H7 (cell line): ENCODE results near the gene UCHL3. TPM values are rescaled to one million over a fixed set of nuclear protein-coding genes. Genes with fewer than 3 reads are reported as not detected.
A peak's percentile ranks its signal among the peaks of the same experiment; 100 is the strongest.

Experiments
- DNase-seq: peaks from one replicate; pipeline ENCODE4 v3.0.0; 2012
- H3K27me3 ChIP-seq: 2 replicates; pipeline ENCODE4 v1.6.0; 2011; ENCODE audit warnings: mild to moderate bottlenecking, low read length; ENCODE audit not compliant: control insufficient read depth, insufficient read depth
- H3K36me3 ChIP-seq: replicated peaks from 2 replicates; pipeline ENCODE4 v1.5.1; 2011; ENCODE audit warnings: low read length; ENCODE audit not compliant: control insufficient read depth, insufficient read depth
- H3K4me3 ChIP-seq: 2 replicates; pipeline ENCODE4 v1.5.1; 2011; ENCODE audit warnings: low read depth, mild to moderate bottlenecking, control low read depth, low read length, moderate library complexity; ENCODE audit not compliant: insufficient read depth
- total RNA-seq: library from RNA; depleted of rRNA; stranded (reverse); fragments of >200 nt; shearing (Covaris generic); gene quantifications from 2 replicates; pipeline ENCODE4 v1.2.3, GENCODE V29; 2014

Gene UCHL3
- total RNA-seq, 1 experiment from 2014 or later: 49.2 TPM

- no peaks in the 10 kb centered on the region; the same call in 1 of the 2 replicates for H3K36me3 ChIP-seq
These were observed 29.9 kb downstream of the UCHL3 start for GRCh38 chr13:75579529-75579928.

GRCh38 chr13:75581874-75582640 is 32.5 kb downstream of the UCHL3 start:
- H3K4me3 ChIP-seq: no peak overlapping the region
- no peak for DNase-seq
- no peaks in the 10 kb centered on the region for H3K36me3 ChIP-seq
- H3K27me3 ChIP-seq: no peaks in the 10 kb centered on the region

More at GRCh38 chr13:75579529-75579928, 29.9 kb downstream of the UCHL3 start:
- H3K4me3 ChIP-seq: no peak overlapping the region
- DNase-seq: no peak
- H3K27me3 ChIP-seq: no peaks in the 10 kb centered on the region

GRCh38 chr13:75583091-75583490 is 33.5 kb downstream of the UCHL3 start:
- no peaks in the 10 kb centered on the region for H3K27me3 ChIP-seq
- H3K4me3 ChIP-seq: no peak overlapping the region
- DNase-seq: no peak
- no peaks in the 10 kb centered on the region for H3K36me3 ChIP-seq

- Histone ChIP-seq H3K27me3 (no peaks in the 10 kb centered on the region), H3K4me3 (no peak overlapping the region), H3K36me3 (no peaks in the 10 kb centered on the region)
- no peak for DNase-seq
These were observed 35.6 kb downstream of the UCHL3 start for GRCh38 chr13:75585153-75585552.

GRCh38 chr13:75587679-75588078 is 38.1 kb downstream of the UCHL3 start:
- no peaks in the 10 kb centered on the region for H3K36me3 ChIP-seq
- no peaks in the 10 kb centered on the region for H3K27me3 ChIP-seq
- no peak overlapping the region for H3K4me3 ChIP-seq
- DNase-seq: peak; percentile 20

GRCh38 chr13:75596657-75597182 is 47.1 kb downstream of the UCHL3 start:
- no peak for DNase-seq
- Histone ChIP-seq H3K27me3 (no peaks in the 10 kb centered on the region), H3K36me3 (no peaks in the 10 kb centered on the region), H3K4me3 (no peak overlapping the region)

- Histone ChIP-seq H3K36me3 (no peaks in the 10 kb centered on the region), H3K27me3 (no peaks in the 10 kb centered on the region), H3K4me3 (no peak overlapping the region)
- no peak for DNase-seq
These were observed 50.8 kb downstream of the UCHL3 start for GRCh38 chr13:75600371-75600770.

- H3K36me3 ChIP-seq: no peaks in the 10 kb centered on the region
- no peak for DNase-seq
- H3K27me3 ChIP-seq: no peaks in the 10 kb centered on the region
- no peak overlapping the region for H3K4me3 ChIP-seq
These were observed 53.4 kb downstream of the UCHL3 start for GRCh38 chr13:75603038-75603437.

- DNase-seq: no peak
- H3K36me3 ChIP-seq: no peaks in the 10 kb centered on the region
- H3K4me3 ChIP-seq: no peak overlapping the region
- no peaks in the 10 kb centered on the region for H3K27me3 ChIP-seq
These were observed 57.9 kb downstream of the UCHL3 start for GRCh38 chr13:75607447-75607846.

- no peak overlapping the region for H3K4me3 ChIP-seq
- H3K36me3 ChIP-seq: no peaks in the 10 kb centered on the region
- H3K27me3 ChIP-seq: no peaks in the 10 kb centered on the region
- DNase-seq: no peak
These were observed 60.9 kb downstream of the UCHL3 start for GRCh38 chr13:75610466-75610865.

GRCh38 chr13:75612354-75612753 is 62.8 kb downstream of the UCHL3 start:
- H3K36me3 ChIP-seq: no peaks in the 10 kb centered on the region
- no peak for DNase-seq

GRCh38 chr13:75617230-75617629 is 67.6 kb downstream of the UCHL3 start:
- Histone ChIP-seq H3K4me3 (no peak overlapping the region), H3K36me3 (no peaks in the 10 kb centered on the region), H3K27me3 (no peaks in the 10 kb centered on the region)
- no peak for DNase-seq

More at GRCh38 chr13:75612354-75612753, 62.8 kb downstream of the UCHL3 start:
- no peak overlapping the region for H3K4me3 ChIP-seq
- H3K27me3 ChIP-seq: no peaks in the 10 kb centered on the region

GRCh38 chr13:75618308-75618707 is 68.7 kb downstream of the UCHL3 start:
- Histone ChIP-seq H3K36me3 (no peaks in the 10 kb centered on the region), H3K27me3 (no peaks in the 10 kb centered on the region), H3K4me3 (no peak overlapping the region)
- no peak for DNase-seq

- no peaks in the 10 kb centered on the region for H3K27me3 ChIP-seq
- DNase-seq: no peak
- H3K4me3 ChIP-seq: no peak overlapping the region
- H3K36me3 ChIP-seq: no peaks in the 10 kb centered on the region
These were observed 70.4 kb downstream of the UCHL3 start for GRCh38 chr13:75620020-75620419.

- no peaks in the 10 kb centered on the region for H3K27me3 ChIP-seq
- no peaks in the 10 kb centered on the region for H3K36me3 ChIP-seq
- H3K4me3 ChIP-seq: no peak overlapping the region
- DNase-seq: no peak
These were observed 71.6 kb downstream of the UCHL3 start for GRCh38 chr13:75621147-75621546.
